Stimulated activated CD4-positive, alpha-beta T cell treated with anti-CD3 and anti-CD28 coated beads, Interleukin-15, amount 100 ng/mL, for 48 hours (primary cell): ENCODE data around the gene SFT2D1.
"Not testable (repeated sequence)": the region's sequence is repeated elsewhere in the genome, so short reads cannot be mapped to it uniquely, and the experiment has no call there.

Experiments used
- DNase-seq, 2 donors: peaks; one replicate each; pipeline ENCODE4 v3.0.0-alpha.2; 2020; ENCODE audit warnings: low read depth in 2 of 2

The SFT2D1 gene

GRCh38 chr6:166364456-166364855 is 22.1 kb upstream of the SFT2D1 start:
- DNase-seq: no peak

GRCh38 chr6:166362427-166362826 is 20.1 kb upstream of the SFT2D1 start:
- DNase-seq: not testable (repeated sequence)

- no peak for DNase-seq
Observed at GRCh38 chr6:166361077-166361429, 18.7 kb upstream of the SFT2D1 start.

DNA sequence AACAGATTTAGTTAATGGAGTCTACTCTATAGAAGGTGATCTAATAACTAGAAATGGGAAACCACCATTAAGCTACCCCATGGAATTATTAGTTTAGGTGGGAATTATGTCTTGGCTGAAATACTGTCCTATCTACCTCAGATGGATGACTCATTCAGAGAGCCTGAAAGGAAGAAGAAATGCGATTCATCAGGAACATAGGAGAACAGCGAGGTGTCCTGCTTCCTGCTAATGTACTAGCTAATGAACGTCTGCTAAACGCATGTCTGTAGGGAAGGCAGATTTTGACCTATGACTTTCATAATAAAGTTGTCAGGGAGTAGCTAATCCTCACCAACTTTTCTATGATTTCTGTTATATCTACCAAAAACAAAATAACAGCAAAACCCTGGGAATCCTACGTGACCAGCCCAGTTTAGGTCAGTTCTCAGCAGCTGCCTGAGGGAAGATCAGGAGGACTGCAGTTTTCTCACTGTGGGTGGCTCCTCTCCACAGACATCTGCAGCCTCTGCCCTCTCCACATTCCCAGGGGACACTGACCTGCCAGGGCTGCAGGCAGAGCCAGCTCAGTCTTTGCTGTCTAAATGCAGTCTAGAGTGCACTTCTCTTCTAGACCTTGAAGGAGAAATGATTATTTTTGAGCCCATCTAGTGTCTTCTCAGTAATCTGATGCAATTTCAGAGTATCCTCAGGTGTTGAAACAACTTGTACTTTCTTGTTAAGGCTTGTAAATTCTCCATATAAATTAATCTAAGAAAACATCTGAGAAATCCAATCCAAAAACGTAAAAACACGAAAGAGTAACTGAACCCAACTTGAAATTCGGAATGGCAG is 18.1 kb upstream of the SFT2D1 start:
- DNase-seq: no peak

DNA sequence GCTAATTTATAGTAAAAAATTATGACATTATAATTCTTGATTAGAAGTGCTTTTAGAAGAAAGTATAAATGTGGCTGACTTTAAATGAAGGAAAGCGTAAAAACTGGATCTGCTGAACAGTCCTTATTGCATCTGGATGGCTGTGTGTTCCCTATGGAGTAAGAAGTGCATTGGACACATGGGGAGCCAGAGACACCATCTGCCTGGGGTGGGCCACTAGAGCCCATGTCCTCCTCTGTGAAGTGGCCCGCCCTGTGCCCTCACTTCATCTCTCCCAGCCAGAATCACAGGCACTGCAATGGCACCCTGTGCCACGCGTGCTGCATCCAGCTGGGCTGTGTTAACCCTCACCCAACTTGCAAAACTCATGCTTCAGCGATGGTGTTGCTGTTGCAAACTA is 13.2 kb upstream of the SFT2D1 start:
- no peak for DNase-seq

- no peak for DNase-seq
Observed at GRCh38 chr6:166354965-166355364, 12.6 kb upstream of the SFT2D1 start.

DNA sequence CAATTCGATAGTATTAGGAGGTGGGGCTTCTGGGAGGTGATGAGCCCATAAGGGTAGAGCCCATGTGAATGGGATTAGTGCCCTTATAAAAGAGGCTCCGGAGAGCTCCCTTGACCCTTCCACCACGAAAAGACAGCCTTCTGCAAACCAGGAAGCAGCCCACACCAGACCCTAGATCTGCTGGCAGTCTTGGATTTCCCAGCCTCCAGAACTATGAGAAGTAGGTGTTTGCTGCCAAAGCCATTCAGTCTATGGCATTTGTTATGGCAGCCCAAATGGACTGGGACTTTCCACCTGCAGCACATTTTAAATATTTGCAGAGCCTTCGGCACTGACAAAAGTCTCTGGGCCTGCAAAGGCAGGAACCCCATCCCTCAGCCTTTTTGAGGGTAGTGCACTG is 11.8 kb upstream of the SFT2D1 start:
- no peak for DNase-seq

DNA sequence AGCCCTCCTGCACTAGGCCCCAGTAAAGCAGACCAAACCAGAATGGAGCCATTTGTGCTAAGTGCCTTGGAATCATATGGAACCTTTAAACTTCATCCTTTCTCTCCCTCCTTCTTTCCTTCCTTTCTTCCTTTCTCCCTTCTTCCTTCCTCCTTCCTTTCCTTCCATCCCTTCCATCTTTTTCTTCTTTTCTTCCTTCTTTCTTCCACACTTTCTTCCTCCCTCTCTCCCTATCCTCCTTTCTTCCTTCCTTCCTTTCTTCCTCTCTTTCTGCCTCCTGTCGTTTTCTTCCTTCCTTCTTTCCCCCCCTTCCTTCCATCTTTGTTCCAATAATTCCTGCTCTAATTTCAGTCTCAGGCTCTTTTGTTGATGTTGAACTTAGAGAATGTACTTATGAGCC is 11.2 kb upstream of the SFT2D1 start:
- DNase-seq: no peak

DNA sequence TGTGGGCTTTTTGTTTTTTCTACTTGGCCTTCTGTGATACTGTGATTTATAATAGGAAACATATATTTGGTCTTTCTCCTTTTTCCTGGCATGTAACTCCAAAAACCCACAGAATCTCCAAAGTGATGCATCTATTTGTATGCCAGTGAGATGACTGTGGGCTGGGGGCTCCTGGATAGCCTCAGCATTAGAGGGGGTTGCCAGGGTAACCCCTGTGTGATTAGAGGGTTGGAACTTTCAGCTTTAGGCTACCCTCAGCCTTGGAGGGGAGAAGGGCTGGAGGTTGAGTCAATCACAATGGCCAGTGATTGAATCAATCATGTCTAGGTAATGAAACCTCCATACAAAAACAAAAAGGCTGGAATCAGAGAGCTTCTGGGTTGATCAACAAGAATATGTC is 10.6 kb upstream of the SFT2D1 start:
- DNase-seq: no peak

DNA sequence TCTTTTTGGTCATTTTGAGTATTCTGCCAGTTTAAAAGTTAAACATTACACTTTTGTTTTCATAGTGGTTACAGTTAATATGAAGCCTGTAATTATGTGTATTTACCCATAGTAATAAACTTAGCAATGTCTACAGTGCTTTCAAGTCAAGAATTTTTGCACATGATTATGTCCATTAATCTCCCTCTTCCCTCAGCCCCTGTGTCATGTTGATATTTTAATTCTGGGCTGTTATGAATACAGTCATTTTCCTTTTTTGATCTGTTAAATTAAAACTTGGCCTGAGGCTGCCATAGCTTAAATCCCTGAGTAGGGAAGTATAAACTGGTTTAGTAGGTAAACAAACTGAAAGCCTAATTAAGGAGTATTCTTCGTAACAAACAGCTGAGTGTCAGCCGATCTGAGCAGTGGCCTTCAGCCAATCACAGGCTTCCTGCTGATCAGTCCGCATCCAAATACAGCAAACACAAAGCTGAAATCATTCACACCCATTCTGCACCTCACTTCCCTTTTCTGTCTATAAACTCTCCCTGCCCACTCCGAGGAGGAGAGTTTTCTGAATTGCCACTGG is 9.5 kb upstream of the SFT2D1 start:
- no peak for DNase-seq

GRCh38 chr6:166348305-166348949 is 6.1 kb upstream of the SFT2D1 start:
- no peak for DNase-seq

- DNase-seq: no peak
Observed at GRCh38 chr6:166346965-166347364, 4.6 kb upstream of the SFT2D1 start.

DNA sequence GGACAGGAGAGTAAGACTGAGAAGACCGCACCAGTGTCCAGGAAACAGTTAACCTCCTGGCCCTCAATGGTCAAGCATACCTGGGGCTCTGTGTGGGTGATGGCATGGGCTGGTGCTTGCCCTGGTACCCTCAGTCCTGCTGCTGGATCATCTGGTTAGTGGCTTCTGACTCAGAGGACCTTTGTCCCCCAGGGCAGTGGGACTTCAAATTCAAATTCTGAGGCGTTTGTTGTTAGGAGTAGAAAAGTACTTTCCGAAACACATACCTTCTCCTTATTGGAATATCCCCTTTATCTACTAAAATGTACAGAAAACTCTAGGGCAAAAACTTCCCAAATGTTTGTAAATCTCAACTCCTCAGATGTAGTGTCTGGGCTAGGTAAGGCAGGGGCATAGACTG is 4.1 kb upstream of the SFT2D1 start:
- DNase-seq: no peak

DNA sequence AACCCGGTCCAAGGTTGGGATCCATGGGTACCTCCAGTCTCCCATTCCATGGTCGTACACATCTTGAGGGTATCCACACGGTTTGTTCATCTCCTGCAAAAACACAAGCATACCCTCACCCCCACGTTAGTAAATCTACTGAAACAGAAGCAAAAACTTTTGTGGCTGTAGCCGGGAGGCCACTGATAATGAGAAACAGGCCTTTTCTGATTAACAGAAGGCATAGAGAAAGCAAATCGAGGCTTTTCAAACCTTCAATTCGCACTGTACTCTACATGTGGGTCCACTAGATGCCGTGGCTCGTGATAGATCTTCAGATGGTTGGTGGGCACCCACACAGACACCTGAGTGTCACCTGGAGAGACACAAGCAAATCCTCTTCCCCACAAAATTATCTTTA is 3.3 kb upstream of the SFT2D1 start:
- DNase-seq: not testable (repeated sequence)

- DNase-seq: not testable (repeated sequence)
Observed at GRCh38 chr6:166344921-166345320, 2.6 kb upstream of the SFT2D1 start.

DNA sequence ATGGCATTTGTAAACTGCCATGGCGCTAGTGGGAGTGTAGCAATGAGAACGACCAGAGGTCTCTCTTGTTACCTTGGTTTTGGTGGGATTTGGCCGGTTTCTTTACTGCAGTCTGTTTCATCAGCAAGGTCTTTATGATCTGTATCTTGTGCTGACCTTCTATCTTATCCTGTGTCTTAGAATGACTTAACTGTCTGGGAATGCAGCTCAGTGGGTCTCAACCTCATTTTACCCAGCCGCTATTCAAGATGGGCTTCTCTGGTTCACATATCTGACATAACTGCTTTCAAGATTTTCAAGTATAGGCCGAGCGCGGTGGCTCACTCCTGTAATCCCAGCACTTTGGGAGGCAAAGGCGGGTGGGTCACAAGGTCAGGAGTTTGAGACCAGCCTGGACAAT is 1.9 kb upstream of the SFT2D1 start:
- no peak for DNase-seq

GRCh38 chr6:166343150-166343487 is 774 bp upstream of the SFT2D1 start:
- no peak for DNase-seq

- DNase-seq: no peak
Observed at GRCh38 chr6:166341977-166342348, 382 bp downstream of the SFT2D1 start.

DNA sequence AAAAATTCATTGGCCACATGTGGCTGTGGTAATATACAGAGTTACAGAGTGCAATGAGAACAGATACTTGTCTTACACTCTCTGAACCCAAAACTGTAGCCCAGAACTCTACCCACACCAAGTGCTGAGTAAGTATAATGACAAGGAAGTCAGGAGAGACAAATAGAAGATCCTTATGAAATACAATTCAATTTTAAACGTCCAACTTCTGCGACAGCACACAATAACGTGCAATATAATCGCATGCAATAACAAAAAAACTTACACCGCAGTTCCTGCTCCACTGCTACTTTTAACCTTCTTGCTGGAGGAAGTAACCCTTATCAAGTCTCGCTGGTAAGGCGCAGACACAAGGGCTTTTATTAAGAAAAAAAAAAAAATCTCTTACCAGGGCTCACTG is 881 bp downstream of the SFT2D1 start:
- DNase-seq: no peak

- DNase-seq: no peak
Observed at GRCh38 chr6:166338854-166339253, 3.5 kb downstream of the SFT2D1 start.

GRCh38 chr6:166336847-166337246 is 5.5 kb downstream of the SFT2D1 start:
- DNase-seq: no peak

DNA sequence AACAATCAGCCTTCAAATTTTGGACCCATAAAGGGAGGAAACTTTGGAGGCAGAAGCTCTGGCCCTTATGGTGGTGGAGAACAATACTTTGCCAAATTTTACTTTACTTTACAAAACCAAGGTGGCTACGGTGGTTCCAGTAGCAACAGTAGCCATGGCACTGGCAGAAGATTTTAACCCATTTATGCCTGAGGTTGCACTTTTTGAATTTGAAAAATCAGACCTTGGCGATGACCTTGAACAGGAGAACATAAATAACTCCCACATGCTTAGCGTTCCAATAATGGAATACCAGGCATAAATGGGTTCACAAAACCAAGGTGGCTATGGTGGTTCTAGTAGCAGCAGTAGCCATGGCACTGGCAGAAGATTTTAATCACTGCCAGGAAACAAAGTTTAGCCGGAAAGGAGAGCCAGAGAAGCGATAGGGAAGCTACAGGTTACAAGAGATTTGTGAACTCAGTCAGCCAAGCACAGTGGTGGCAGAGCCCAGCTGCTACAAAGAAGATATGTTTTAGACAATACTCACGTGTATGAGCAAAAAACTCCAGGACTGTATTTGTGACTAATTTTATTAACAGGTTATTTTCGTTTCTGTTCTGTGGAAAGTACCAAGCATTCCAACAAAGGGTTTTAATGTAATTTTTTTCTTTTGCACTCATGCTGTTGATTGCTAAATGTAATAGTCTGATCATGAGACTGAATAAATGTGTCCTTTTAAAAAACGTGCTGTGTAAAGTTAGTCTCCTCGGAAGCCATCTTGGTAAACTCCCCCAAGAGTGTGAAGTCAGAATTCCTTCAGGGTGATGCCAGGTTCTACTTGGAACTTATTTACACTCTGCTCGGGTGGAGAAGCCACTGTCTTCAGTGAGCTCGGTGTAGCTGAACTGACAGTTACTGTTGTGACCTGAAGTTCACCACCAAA is 6.7 kb downstream of the SFT2D1 start:
- DNase-seq: no peak
